Erythroblast (primary cell): ENCODE data around the gene OPHN1.

Experiments used
- GATA1 ChIP-seq: IDR thresholded peaks from 2 replicates; pipeline ENCODE4 v1.6.1; 2011; ENCODE audit warnings: low read depth, mild to moderate bottlenecking, control low read depth, low read length, moderate library complexity
- POLR2A ChIP-seq: IDR thresholded peaks from 2 replicates; pipeline ENCODE4 v1.6.1; 2011; ENCODE audit warnings: mild to moderate bottlenecking, low read length

GRCh38 chrX:68440442-68440841 is 7.1 kb upstream of the OPHN1 start:
- TF ChIP-seq POLR2A, result no peak
- TF ChIP-seq GATA1, result no peak
